HG03139 (cell line): ENCODE data around the gene LIMA1.
"Not testable (repeated sequence)": the region's sequence is repeated elsewhere in the genome, so short reads cannot be mapped to it uniquely, and the experiment has no call there.

Source experiments
- ATAC-seq: cut with Tn5 transposase; IDR thresholded peaks from one replicate; pipeline ENCODE4 v1.9.1; 2021; ENCODE audit not compliant: unreplicated experiment

Gene LIMA1

DNA sequence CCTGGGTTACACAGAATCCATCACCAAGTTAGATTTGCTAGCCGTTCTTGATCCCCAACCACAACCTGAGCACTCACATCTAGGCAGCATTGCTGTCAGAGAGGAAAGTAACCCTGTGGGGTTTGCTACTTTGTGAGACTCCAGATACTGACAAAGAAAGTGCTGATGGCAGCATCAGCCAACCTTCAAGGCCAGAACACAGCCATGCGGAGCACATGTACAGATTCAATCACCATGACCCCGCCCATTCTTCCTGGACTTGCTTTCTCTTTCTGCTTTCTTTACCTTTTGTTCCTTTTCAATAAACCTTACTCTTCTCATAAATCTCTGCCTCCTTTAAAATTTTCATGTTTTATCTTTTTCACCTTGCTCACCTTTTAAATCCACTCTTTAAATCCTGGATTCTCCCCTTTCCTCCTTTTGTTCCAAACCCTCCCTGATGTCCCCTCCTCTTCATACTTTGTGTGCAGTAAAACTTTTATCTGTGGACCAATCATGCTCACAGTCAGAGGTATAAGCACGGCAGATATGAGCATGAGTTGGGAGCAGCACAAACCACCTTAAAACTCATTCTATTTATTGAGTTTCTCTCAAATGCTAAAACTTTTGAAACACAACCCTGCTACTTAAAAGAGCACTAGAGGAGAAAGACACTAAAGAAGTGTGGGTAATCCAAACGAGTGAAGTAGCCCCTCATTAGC, 94.3 kb downstream of the LIMA1 start:
- no peak for ATAC-seq

DNA sequence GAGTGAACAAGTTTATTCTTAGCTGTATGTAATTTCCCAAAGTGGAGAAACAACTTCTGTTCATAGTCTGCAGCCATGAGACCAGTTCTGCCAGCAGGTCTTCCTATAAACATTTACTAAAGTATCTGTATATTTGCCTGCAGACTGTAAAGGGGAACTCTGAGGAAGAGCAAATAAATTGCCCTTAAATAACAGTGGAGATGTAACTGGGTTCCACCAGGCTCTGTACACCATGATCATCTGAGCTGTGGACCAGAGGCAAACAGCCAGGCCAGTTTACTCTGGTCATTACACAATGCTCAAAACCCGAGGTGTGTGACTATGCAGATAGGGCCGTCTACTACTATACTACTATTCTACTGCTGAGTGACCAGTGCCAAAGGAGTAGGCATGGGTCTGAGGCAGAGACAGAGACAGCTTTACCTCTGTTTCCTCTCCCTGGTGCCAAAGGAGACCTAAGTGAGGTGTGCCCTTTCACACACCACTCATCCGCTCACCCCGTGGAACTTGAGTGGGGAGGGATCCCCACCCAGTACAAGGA, 95.0 kb downstream of the LIMA1 start:
- ATAC-seq = no peak

DNA sequence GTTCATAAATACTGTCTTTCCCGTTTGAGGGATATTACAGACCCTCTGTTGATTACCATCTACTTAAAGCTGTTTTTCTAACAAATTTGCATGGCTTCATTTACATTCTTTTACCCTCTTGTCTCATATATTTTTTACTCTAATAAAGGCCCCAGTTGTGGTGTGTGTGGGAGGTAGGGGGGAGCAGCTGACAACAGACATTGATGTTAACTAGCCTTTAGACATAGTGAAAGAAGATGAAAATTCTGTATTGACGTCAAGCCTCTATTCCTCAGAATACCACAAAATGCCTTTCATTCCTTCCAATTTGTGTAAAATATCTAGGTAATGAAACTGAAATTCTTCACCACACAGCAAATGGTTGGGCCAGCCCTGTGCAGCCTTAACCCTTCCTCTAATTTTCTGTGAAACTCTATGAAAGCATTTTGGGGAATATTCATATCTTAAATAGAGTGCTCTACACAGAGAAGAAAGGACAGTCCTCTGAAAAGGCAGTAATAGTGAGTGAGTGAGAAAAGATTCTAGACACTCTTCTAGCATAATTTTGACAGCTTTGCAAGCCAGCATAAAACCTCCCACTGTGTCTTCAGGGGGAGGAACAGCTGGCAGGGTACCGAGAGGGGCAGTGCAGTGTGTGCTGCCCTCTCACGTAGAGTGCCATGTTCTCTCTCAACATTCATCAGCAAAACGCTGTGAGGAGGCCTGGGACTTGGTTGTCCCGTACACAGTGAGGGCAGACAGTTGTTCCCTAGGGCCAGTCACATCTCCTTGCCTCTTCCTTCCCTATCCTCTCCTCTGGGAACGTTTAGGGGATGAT, 96.0 kb downstream of the LIMA1 start:
- ATAC-seq = no peak

DNA sequence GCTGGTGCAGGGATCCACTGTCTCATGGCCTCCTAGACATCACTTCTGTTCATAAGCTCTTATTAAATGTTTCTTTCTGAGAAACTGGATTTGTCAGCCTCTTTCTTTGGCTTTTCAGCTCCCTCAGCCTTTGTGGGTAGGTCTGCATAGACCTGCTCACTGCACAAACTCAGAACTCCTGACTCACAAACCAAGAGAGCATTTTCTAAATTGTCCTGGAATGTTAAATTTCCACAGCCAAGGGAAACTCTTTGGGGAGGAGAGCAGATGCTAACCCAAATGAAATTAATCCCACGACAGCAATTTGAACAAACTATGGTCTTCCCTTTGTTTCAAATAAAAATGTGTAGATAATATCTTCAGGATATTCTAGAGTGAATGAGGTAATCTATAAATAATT, 96.6 kb downstream of the LIMA1 start:
- ATAC-seq = no peak

DNA sequence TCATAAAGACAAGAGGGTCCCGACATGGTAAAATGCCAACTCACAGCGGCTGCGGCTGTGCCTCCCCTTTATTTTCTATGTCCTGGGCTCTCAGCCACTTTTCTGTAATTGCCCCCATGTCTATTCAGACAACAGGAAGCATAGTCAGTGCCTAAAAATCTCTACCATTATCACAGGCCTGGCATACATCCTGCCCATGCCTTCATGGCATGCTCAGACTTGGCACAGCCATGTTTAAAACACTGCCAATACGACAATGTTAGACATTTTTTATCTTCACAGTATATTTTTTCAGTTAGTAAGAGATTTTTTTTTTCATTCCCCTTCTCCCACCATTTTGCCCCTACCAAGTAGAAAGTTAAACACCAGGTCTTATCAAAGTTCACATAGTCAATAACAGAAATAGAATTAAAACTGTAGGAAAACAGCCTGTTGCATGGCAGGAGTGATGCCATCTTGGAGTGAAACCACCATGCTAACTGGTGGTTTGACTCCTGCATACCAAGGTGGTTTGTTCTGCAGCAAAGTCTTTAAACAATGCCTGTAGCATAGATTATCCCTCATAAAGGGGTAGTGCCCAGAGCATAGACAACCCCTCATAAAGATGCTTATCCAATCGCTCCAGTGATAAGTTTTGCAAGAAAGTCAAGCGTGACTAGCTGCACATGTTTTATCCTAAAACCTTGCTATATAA, 97.2 kb downstream of the LIMA1 start:
- no peak for ATAC-seq

DNA sequence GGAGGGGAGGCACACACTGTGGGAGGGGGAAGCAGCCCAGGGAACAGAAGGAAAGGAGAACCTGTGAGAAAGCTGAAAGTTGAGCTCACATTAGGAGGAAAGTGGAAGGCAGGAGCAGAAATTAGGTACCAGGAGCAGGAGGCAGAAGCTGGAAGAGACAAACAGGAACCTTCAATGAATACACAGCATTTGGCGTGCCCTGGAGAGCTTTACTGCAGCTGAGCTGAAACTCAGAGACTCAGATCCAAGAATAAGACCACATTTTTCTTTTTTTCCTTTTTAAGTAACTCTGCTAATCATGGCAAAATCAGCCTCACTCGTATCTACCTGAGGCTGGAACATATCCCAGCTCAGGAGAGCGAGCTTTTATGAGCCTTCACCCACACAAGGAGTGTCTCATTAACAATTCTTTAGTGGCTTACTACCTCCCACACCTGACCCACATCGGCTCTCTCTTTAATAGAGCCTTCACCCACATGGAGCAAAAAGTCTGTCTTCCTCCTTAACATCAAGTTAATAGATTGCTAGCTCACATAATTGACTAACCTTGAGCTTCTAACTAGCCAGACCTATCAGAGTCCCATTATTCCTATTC, 97.9 kb downstream of the LIMA1 start:
- no peak for ATAC-seq

DNA sequence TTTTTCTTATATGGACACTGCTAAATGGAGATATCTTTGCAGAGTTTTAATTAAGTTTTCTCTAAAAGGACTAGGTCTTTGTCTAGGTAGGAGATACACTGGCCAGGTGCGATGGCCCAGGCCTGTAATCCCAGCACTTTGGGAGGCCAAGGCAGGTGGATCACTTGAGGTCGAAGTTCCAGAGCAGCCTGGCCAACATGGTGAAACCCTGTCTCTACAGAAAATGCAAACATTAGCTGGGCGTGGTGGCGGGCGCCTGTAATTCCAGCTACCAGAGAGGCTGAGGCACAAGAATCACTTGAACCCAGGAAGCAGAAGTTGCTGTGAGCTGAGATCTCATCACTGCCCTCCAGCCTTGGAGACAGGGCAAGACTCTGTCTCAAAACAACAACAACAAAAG, 99.1 kb downstream of the LIMA1 start:
- ATAC-seq = no peak

DNA sequence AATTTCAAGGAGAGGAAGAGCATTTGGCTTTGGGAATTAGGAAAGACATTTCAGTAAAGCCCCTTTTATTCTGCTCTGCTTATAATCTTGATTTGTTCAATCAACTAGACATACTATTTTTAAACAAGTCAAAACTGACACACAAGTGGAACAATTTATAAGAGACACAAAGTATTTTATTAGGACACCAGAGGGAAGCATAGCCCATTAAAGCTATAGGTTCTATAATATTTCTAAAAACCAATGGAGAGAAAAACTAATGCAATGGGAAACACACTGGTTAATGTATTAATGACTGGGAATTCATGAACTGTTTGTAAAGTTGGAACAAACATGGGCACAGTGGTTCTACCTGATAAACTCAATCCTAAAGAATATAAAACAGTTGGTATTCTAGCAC, 100.9 kb downstream of the LIMA1 start:
- ATAC-seq = no peak

DNA sequence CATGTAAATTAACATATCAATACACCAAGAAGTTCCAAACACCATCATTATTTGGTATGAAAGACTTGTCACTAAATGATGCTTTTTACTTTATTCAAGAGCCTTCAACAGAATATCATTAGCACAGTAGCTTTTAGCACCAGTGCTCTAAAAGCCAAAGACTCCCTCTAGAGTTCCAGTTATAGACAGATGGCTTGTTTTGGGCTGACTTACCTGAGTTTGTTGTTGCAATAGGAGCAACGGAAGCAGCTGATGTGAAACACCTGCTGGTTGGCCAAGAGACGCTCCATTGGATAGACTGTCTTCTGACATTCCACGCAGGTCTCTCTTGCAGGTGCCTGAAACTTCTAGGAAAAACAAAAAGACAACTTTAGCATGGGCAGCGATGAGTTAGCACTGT, 101.6 kb downstream of the LIMA1 start:
- ATAC-seq = no peak

DNA sequence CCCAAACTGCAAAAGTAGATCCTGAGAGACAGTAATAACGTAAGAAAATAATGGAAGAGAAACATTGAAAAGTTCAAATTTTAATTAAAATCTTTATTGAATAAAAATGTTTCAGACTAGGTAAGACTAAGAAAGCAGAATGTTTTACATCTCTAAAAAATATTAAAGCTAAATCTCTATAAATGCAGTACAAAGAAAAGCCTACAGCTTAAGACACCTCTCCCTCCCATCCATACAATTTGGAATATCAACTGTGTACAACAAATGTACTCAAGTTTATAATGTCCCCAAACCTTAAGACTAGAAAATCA, 107.6 kb downstream of the LIMA1 start:
- no peak for ATAC-seq

DNA sequence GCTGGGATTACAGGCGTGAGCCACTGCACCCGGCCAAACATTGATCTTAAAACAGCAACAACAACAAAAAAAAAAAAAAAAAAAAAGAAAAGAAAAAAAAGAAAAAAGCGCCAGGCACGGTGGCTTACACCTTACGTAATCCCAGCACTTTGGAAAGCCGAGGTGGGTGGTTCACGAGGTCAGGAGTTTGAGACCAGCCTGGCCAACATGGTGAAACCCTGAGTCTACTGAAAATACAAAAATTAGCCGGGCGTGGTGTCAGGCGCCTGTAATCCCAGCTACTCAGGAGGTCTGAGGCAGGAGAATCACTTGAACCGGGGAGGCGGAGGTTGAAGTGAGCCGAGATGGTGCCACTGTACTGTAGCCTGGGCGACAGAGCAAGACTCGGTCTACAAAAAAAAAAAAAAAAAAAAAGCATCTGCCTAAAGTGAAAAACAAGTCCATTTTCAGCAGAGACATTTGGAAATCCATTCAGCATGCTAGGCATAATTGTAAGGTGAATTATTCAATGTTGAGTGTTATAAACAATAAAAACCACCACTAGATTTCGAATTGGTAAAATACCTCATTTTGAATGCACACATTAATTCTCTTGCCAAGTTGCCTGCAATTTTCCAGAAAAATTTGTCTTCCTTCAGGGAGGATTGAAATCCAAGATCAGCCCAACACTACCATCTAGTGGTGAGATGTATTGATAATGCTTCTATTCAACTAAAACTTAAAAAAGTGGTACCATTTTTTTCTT, 108.2 kb downstream of the LIMA1 start:
- ATAC-seq = no peak

DNA sequence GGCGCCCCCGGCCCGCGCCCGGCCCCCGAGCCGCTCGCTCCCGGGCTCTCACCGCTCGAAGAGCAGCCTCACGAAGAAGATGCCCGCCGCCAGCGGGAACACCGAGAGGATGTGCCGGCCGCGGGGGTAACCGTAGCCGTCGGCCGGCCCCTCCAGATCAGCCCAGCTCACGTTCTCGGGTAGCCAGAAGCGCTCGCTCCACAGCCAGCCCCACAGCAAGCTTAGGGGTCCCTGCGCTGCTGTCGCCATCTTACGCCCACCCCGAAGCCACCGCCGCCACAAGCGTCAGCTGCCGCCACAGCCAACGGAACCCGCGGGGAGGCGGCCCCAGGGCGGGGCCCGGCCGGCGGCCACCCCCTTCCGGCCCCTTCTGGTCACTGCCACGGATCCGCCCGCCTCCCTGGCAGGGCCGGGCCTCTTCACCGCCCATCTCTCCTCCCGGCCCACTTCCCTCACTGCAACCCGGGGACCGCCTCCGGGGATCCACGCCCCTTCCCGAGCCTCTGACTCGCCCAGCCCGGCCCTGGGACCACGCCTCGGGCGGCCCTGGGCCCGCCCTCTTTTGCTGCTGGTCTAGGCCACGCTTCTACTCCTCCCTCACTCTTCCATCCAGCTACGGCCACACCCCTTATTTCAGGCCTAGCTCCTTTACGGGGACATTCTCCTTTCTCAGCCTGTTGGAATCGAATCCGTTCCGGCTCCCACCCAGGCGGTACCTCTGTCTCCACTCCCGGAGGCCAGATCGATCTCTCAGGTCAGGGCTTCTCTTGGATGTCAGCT, 116.1 kb downstream of the LIMA1 start, which contains the start of gene CERS5:
CERS5 (minus strand) TSS at position 321 of the 780 bp plus-strand sequence; CDS start at position 249, 72 bp downstream.
- ATAC-seq = peak; percentile 97

DNA sequence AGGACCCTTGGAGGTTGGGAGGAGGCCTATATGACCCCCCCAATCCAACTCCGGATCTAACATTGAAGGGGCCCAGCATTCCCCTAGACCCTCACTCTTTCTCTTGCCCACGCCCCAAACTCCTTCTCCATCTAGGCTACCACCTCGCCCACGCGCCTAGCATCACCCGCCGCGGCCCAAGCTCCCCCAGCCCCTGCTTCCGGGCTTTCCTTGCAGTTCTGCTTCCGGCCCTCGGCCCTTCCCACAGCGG, 116.6 kb downstream of the LIMA1 start:
- ATAC-seq = peak; percentile 33

DNA sequence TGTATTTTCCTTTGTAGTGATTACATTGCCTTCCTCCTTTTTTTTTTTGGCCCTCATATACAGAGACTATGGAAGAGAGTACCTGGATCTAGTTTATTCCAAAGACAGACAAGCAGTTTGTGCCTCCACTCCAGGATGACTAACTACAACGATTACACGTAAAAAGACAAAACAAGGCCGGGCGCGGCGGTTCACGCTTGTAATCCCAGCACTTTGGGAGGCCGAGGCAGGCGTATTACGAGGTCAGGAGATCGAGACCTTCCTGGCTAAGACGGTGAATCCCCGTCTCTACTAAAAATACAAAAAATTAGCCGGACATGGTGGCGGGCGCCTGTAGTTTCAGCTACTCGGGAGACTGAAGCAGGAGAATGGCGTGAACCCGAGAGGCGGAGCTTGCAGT, 118.4 kb downstream of the LIMA1 start:
- ATAC-seq = no peak

DNA sequence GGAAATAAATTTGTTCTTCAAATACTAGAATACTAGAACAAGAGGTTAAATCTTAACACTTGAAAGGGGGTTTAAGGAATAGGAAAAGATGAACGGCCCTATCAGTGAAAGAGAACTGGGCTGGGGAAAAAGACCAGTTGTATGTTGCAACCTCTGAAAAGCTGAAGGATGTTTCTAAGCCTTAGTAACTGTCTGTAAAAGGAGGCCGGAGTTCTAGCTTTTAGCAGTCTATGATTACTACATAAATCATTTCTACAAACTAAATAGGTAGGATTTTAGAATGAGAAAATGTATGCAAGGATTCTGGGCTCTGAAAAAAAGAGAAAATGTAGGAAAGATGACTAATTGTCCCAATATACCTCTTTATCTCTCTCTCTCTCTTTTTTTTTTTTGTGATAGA, 121.1 kb downstream of the LIMA1 start:
- no peak for ATAC-seq

DNA sequence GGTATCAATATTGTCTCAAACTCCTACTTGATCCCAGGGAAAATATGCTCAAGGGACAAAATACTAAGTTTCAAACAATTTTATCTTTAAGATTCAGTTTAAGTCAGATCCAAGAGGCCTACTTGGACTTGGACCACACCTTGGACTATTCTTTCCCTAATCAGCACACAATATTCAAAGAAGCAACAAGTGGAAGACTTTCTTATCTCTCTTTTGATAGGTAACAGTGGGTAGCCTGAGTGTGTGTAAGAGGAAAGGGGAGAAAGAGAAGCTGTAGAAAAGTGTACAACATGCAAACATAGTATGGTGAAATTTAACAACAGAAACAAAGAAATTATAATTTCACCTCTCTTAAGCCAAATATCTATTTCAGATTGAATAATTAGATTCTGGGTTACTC, 122.7 kb downstream of the LIMA1 start:
- no peak for ATAC-seq

DNA sequence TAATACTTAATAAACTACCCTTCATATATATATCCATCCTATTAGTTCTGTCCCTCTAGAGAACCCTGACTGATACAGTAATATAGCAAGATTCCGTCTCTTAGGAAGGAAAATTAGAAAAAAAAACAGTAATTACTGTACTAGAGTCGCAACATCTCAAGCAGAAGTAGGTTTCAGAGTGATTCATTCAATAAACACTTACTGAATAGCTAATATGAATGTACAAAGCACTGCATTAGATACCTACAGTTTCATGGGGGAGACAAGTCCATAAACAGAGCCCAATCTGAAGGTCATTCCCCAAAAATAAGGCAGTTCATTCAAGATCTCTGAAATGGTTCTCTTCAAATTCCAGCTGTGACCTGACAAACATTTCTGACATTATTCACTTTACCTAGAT, 126.1 kb downstream of the LIMA1 start:
- ATAC-seq = no peak

DNA sequence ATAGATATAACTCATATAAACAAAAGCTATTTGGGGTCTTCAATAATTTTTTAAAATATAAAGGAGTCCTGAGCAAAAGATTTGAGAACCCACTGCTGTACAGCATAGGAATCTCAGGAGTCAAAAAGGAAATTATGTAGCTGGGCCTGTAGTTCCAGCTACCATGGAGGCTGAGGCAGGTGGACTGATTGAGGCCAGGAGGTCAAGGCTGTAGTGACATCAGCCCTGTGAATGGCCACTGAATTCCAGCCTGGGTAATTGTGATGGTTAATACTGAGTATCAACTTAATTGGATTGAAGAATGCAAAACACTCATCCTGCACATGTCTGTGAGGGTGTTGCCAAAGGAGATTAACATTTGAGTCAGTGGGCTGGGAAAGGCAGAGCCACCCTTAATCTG, 126.7 kb downstream of the LIMA1 start:
- ATAC-seq = no peak

DNA sequence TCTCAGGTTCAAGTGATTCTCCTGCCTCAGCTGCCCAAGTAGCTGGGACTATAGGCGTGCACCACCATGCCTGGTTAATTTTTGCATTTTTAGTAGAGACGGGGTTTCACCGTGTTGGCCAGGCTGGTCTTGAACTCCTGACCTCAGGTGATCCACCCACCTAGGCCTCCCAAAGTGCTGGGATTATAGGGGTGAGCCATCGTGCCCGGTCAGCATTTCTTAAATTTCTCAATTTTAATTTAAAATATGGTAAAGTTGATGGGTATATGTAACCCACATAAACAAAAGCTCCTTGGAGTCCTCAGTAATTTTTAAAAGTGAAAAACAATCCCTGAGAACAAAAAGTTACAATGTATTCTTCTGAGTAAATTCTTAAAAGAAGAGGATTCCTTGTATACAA, 128.4 kb downstream of the LIMA1 start:
- ATAC-seq = not testable (repeated sequence)

DNA sequence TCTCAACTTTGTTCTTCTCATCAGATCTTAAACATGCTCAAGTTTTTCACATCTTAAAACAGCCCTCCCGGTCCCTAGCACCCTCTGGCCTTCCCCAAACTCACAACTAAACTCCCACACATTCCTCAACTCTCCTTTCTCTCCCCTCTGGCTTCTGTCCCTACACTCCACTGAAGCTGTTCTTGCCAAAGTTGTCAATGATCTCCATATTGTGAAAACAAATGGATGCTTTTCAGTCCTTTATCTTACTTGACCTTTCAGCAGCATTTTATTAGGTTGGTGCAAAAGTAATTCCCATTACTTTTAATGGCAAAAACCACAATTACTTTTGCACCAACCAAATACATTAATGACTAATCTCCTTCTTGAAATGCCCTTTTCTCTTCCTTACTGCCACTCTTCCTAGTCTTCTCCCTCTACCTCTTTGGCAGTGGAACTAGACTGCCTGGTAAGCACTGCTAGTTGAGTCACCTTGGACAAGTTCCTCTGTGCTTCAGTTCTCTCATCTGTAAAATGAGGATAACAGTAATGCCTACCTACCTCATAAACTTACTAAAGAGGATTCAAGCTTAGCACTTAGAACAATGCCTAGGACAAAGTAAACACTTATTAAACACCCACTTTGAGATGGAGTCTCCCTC, 132.2 kb downstream of the LIMA1 start:
- no peak for ATAC-seq
